GM19238 (cell line): ENCODE results near the gene BCORL1.

Experiments
- DNase-seq: peaks from one replicate; pipeline ENCODE4 v3.0.0; 2011; ENCODE audit warnings: low spot score; ENCODE audit not compliant: insufficient read length

Gene BCORL1

GRCh38 chrX:129961180-129962083 lies 21.0 kb upstream of the BCORL1 start:
- DNase-seq, result peak; percentile 78

- no peak for DNase-seq
Observed at GRCh38 chrX:129963729-129964128, 18.7 kb upstream of the BCORL1 start.

- no peak for DNase-seq
Observed at GRCh38 chrX:129965166-129965565, 17.3 kb upstream of the BCORL1 start.

- DNase-seq, result no peak
Observed at GRCh38 chrX:129968968-129969367, 13.5 kb upstream of the BCORL1 start.

GRCh38 chrX:129976441-129976840 lies 6.0 kb upstream of the BCORL1 start:
- no peak for DNase-seq

GRCh38 chrX:129979207-129979920 lies 3.1 kb upstream of the BCORL1 start:
- DNase-seq, result no peak

- DNase-seq, result no peak
Observed at GRCh38 chrX:129980001-129980401, 2.4 kb upstream of the BCORL1 start.

GRCh38 chrX:129980540-129981199 lies 1.8 kb upstream of the BCORL1 start:
- DNase-seq, result no peak

- no peak for DNase-seq
Observed at GRCh38 chrX:129981200-129981553, 1.3 kb upstream of the BCORL1 start.

- no peak for DNase-seq
Observed at GRCh38 chrX:129981752-129982299, 609 bp upstream of the BCORL1 start.

GRCh38 chrX:129983575-129984110 lies 1.2 kb downstream of the BCORL1 start:
- no peak for DNase-seq

- no peak for DNase-seq
Observed at GRCh38 chrX:129984111-129984958, 1.9 kb downstream of the BCORL1 start.

- no peak for DNase-seq
Observed at GRCh38 chrX:129987871-129988270, 5.4 kb downstream of the BCORL1 start.

GRCh38 chrX:129992181-129992580 lies 9.7 kb downstream of the BCORL1 start:
- no peak for DNase-seq

- DNase-seq, result no peak
Observed at GRCh38 chrX:129996120-129996519, 13.7 kb downstream of the BCORL1 start.

GRCh38 chrX:129997086-129997485 lies 14.7 kb downstream of the BCORL1 start:
- no peak for DNase-seq

- DNase-seq, result no peak
Observed at GRCh38 chrX:129998021-129998420, 15.6 kb downstream of the BCORL1 start.

- DNase-seq, result no peak
Observed at GRCh38 chrX:130001893-130002292, 19.5 kb downstream of the BCORL1 start.

- DNase-seq, result no peak
Observed at GRCh38 chrX:130002541-130002940, 20.1 kb downstream of the BCORL1 start.

- no peak for DNase-seq
Observed at GRCh38 chrX:130005089-130005807, 22.8 kb downstream of the BCORL1 start.
